MM.1S (cell line): Measurements from ENCODE around the gene TMEM81.

Source experiments
- CTCF ChIP-seq: fragments of 300-600 bp; sonication (generic); IDR thresholded peaks from 2 replicates; pipeline ENCODE4 v1.5.1; 2016; ENCODE audit warnings: antibody characterized with exemption, low read length, mixed read lengths
- EZH2 ChIP-seq: fragments of 300-600 bp; sonication (generic); optimal IDR thresholded peaks from 2 replicates; pipeline ENCODE3; 2017; ENCODE audit warnings: low read depth, mild to moderate bottlenecking, antibody characterized with exemption, low read length, mixed read lengths
- EZH2phosphoT487 ChIP-seq: fragments of 300-600 bp; sonication (generic); IDR thresholded peaks from 2 replicates; pipeline ENCODE4 v1.6.1; 2018; ENCODE audit warnings: antibody characterized with exemption, low read length

GRCh38 chr1:205107327-205107726 is 23.1 kb upstream of the TMEM81 start:
- TF ChIP-seq CTCF (no peak), EZH2phosphoT487 (no peak), EZH2 (no peak)
